ENCODE data around the gene DNAJC21.

DNAJC21 gene

DNA sequence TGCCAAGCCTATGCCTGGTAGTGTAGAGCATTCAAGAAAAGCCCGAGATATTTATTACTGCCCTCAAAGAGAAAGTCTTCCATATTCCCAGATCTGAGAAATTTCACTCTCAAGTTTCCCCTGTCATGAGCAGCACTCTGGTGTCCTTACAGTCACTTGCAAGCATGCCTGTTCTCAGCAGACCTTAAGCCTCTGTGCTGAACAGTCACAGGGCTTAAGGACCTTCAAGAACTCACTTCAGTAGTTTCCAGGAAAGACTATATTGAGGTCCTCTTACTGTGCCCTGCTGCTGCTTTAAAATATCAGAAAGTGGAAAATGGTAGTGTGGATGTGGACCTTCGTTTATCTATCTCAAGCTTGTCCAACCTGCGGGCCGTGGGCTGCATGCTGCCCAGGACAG lies 53.5 kb downstream of the DNAJC21 start:
- H3K27me3 ChIP-seq (ENCODE audit: insufficient read depth, poor library complexity, severe bottlenecking), result no peaks in the 10 kb centered on the region
- TF ChIP-seq SPI1 (IDR thresholded peaks at IDR 0.05; ENCODE audit: borderline replicate concordance, low read depth) (no peak), POLR2AphosphoS5 (IDR thresholded peaks at IDR 0.05; ENCODE audit: low read depth) (no peak)
- TF ChIP-seq, protein P1, sequence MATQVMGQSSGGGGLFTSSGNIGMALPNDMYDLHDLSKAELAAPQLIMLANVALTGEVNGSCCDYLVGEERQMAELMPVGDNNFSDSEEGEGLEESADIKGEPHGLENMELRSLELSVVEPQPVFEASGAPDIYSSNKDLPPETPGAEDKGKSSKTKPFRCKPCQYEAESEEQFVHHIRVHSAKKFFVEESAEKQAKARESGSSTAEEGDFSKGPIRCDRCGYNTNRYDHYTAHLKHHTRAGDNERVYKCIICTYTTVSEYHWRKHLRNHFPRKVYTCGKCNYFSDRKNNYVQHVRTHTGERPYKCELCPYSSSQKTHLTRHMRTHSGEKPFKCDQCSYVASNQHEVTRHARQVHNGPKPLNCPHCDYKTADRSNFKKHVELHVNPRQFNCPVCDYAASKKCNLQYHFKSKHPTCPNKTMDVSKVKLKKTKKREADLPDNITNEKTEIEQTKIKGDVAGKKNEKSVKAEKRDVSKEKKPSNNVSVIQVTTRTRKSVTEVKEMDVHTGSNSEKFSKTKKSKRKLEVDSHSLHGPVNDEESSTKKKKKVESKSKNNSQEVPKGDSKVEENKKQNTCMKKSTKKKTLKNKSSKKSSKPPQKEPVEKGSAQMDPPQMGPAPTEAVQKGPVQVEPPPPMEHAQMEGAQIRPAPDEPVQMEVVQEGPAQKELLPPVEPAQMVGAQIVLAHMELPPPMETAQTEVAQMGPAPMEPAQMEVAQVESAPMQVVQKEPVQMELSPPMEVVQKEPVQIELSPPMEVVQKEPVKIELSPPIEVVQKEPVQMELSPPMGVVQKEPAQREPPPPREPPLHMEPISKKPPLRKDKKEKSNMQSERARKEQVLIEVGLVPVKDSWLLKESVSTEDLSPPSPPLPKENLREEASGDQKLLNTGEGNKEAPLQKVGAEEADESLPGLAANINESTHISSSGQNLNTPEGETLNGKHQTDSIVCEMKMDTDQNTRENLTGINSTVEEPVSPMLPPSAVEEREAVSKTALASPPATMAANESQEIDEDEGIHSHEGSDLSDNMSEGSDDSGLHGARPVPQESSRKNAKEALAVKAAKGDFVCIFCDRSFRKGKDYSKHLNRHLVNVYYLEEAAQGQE (IDR thresholded peaks at IDR 0.05; ENCODE audit: insufficient replicate concordance, low read depth), result no peak
- no peak overlapping the region for H3K27ac ChIP-seq (replicated peaks)
- DNase-seq (ENCODE audit: low read depth in 1 of 2, low spot score in 1 of 2), result no peak
- H3K4me3 ChIP-seq (replicated peaks; ENCODE audit: insufficient read depth, low read length), result no peak overlapping the region

- no peak for TF ChIP-seq POLR2AphosphoS5 (IDR thresholded peaks at IDR 0.05; ENCODE audit: low read depth)
- TF ChIP-seq, protein P1 (IDR thresholded peaks at IDR 0.05; ENCODE audit: insufficient replicate concordance, low read depth), result no peak
- TF ChIP-seq, protein P2, sequence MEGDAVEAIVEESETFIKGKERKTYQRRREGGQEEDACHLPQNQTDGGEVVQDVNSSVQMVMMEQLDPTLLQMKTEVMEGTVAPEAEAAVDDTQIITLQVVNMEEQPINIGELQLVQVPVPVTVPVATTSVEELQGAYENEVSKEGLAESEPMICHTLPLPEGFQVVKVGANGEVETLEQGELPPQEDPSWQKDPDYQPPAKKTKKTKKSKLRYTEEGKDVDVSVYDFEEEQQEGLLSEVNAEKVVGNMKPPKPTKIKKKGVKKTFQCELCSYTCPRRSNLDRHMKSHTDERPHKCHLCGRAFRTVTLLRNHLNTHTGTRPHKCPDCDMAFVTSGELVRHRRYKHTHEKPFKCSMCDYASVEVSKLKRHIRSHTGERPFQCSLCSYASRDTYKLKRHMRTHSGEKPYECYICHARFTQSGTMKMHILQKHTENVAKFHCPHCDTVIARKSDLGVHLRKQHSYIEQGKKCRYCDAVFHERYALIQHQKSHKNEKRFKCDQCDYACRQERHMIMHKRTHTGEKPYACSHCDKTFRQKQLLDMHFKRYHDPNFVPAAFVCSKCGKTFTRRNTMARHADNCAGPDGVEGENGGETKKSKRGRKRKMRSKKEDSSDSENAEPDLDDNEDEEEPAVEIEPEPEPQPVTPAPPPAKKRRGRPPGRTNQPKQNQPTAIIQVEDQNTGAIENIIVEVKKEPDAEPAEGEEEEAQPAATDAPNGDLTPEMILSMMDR (IDR thresholded peaks at IDR 0.05; ENCODE audit: insufficient read depth, low read length), result no peak
- Histone ChIP-seq H3K27ac (replicated peaks) (no peak overlapping the region), H3K27me3 (ENCODE audit: insufficient read depth, poor library complexity, severe bottlenecking) (no peaks in the 10 kb centered on the region), H3K4me3 (replicated peaks; ENCODE audit: insufficient read depth, low read length) (no peak overlapping the region)
- no peak for DNase-seq (ENCODE audit: low read depth in 1 of 2, low spot score in 1 of 2)
Measured at GRCh38 chr5:34986965-34987364, 57.6 kb downstream of the DNAJC21 start.

GRCh38 chr5:34991486-34992238 lies 62.3 kb downstream of the DNAJC21 start:
- TF ChIP-seq, protein P1 (IDR thresholded peaks at IDR 0.05; ENCODE audit: insufficient replicate concordance, low read depth), result no peak
- TF ChIP-seq, protein P2 (IDR thresholded peaks at IDR 0.05; ENCODE audit: insufficient read depth, low read length), result no peak
- TF ChIP-seq POLR2AphosphoS5 (IDR thresholded peaks at IDR 0.05; ENCODE audit: low read depth), result no peak
- Histone ChIP-seq H3K4me3 (replicated peaks; ENCODE audit: insufficient read depth, low read length) (no peak overlapping the region), H3K27me3 (ENCODE audit: insufficient read depth, poor library complexity, severe bottlenecking) (peaks cover 8% of the 10 kb centered on the region), H3K27ac (replicated peaks) (no peak overlapping the region)
- DNase-seq (ENCODE audit: low read depth in 1 of 2, low spot score in 1 of 2), result no peak

Data from HL-60 (cell line).